ENCODE measurements around the gene LRRC28.

DNA sequence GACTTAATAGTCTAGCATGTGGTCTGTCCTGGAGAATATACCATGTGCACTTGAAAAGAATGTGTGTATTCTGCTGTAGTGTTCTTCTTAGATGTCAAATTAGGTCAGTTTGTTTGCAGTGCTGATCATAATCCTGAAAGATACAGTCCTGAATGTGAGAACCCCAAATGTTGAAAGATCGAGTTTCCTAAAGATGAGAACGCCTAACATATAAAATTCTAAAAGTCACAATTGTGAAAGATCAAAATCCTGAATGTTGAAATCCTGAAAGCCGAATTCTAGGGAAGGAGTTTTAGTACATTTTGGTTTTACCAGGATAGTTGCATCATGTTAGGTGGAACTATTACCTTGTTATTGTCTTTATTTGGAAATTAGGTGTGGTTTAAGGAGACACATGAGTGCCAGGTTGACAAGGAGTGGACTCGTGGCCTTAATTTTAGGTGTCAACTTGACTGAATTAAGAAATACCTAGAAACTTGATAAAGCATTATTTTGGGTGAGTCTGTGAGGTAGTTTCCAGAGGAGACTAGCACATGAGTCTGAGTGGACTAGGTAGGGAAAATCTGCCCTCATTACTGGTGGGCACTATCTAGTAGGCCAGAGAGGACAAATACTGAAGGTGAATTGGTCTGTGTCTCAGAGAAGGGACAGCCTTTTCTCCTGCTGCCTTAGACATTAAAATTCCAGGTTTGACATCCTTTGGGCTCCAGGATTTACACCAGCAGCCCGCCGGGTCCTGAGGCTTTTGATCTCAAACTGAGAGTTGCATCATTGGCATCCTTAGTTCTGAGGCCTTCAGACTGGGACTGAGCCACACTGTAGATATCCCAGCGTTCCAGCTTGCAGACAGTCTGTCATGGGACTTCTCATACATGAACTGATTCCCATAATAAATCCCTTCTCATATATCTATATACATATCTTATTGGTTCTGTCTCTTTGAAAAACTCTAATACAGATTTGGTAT, 77.1 kb downstream of the LRRC28 start:
- TF ChIP-seq YY1 (tag by site-specific recombination; IDR thresholded peaks at IDR 0.05): no peak
- TF ChIP-seq, protein P1, sequence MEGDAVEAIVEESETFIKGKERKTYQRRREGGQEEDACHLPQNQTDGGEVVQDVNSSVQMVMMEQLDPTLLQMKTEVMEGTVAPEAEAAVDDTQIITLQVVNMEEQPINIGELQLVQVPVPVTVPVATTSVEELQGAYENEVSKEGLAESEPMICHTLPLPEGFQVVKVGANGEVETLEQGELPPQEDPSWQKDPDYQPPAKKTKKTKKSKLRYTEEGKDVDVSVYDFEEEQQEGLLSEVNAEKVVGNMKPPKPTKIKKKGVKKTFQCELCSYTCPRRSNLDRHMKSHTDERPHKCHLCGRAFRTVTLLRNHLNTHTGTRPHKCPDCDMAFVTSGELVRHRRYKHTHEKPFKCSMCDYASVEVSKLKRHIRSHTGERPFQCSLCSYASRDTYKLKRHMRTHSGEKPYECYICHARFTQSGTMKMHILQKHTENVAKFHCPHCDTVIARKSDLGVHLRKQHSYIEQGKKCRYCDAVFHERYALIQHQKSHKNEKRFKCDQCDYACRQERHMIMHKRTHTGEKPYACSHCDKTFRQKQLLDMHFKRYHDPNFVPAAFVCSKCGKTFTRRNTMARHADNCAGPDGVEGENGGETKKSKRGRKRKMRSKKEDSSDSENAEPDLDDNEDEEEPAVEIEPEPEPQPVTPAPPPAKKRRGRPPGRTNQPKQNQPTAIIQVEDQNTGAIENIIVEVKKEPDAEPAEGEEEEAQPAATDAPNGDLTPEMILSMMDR (tag by site-specific recombination; IDR thresholded peaks at IDR 0.05): no peak
- no peak for TF ChIP-seq ZNF138 (tag by site-specific recombination; IDR thresholded peaks at IDR 0.05; ENCODE audit: borderline replicate concordance)
- TF ChIP-seq KLF7 (tag by site-specific recombination; IDR thresholded peaks at IDR 0.05; ENCODE audit: borderline replicate concordance): no peak
- TF ChIP-seq, protein P2, sequence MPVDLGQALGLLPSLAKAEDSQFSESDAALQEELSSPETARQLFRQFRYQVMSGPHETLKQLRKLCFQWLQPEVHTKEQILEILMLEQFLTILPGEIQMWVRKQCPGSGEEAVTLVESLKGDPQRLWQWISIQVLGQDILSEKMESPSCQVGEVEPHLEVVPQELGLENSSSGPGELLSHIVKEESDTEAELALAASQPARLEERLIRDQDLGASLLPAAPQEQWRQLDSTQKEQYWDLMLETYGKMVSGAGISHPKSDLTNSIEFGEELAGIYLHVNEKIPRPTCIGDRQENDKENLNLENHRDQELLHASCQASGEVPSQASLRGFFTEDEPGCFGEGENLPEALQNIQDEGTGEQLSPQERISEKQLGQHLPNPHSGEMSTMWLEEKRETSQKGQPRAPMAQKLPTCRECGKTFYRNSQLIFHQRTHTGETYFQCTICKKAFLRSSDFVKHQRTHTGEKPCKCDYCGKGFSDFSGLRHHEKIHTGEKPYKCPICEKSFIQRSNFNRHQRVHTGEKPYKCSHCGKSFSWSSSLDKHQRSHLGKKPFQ (tag by site-specific recombination; IDR thresholded peaks at IDR 0.05): no peak
- TF ChIP-seq ZNF24 (tag by site-specific recombination; IDR thresholded peaks at IDR 0.05): no peak
- TF ChIP-seq, protein P3, sequence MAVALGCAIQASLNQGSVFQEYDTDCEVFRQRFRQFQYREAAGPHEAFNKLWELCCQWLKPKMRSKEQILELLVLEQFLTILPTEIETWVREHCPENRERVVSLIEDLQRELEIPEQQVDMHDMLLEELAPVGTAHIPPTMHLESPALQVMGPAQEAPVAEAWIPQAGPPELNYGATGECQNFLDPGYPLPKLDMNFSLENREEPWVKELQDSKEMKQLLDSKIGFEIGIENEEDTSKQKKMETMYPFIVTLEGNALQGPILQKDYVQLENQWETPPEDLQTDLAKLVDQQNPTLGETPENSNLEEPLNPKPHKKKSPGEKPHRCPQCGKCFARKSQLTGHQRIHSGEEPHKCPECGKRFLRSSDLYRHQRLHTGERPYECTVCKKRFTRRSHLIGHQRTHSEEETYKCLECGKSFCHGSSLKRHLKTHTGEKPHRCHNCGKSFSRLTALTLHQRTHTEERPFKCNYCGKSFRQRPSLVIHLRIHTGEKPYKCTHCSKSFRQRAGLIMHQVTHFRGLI (tag by site-specific recombination; IDR thresholded peaks at IDR 0.05): no peak
- no peak for TF ChIP-seq ZBTB7A (tag by site-specific recombination; IDR thresholded peaks at IDR 0.05; ENCODE audit: low read depth)
- no peak for TF ChIP-seq ZNF621 (tag by site-specific recombination; IDR thresholded peaks at IDR 0.05)
- TF ChIP-seq ZFP3 (tag by site-specific recombination; IDR thresholded peaks at IDR 0.05; ENCODE audit: low read depth): no peak
- TF ChIP-seq, protein P4, sequence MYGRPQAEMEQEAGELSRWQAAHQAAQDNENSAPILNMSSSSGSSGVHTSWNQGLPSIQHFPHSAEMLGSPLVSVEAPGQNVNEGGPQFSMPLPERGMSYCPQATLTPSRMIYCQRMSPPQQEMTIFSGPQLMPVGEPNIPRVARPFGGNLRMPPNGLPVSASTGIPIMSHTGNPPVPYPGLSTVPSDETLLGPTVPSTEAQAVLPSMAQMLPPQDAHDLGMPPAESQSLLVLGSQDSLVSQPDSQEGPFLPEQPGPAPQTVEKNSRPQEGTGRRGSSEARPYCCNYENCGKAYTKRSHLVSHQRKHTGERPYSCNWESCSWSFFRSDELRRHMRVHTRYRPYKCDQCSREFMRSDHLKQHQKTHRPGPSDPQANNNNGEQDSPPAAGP (tag by site-specific recombination; IDR thresholded peaks at IDR 0.05): no peak
- TF ChIP-seq MEIS1 (CRISPR knock-in tag; IDR thresholded peaks at IDR 0.05; ENCODE audit: borderline replicate concordance): no peak
- TF ChIP-seq RBAK (tag by site-specific recombination; IDR thresholded peaks at IDR 0.05): no peak
